Measurements from ENCODE around the gene PLA2G4E.

The PLA2G4E gene

DNA sequence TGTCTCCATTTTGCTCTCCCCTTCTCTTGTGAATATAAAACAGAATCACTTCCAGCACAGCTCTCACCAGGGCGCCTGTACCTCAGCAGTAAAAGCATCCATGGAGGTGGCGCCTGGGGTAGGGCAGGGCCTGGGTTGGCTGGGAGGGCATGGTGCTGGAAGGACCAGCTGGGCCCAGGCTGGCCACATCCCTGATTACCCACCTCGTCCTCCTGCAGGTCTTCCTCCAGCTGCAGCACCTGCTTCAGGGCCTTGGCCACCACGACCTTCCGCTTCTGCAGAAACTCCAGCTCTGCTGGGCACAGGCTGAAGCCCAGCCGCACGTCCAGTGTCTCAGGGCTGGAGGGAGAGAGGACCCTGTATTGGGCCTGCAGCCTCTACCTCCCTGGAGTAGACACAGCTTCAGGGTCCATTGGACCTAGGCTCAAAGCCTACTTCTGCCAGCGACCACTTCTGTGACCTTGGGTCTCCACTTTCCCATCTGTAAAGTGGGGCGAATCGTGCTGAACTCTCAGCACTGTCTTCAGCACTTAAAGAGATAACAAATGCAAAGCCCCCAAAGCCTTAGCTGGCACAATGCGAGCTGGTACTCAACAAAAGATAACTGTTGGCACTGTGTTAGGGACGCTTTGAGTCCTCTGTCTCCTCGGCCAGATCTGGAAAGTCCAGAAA lies 23.8 kb downstream of the PLA2G4E start:
- no peaks in the 10 kb centered on the region for H3K4me1 ChIP-seq (ENCODE audit: control insufficient read depth, insufficient read depth, low read length)
- no peaks in the 10 kb centered on the region for H3K9me3 ChIP-seq (ENCODE audit: control insufficient read depth, low read length)
- no peak for DNase-seq (ENCODE audit: low read depth)
- no peak overlapping the region for H3K4me3 ChIP-seq (ENCODE audit: low read length)
- peaks cover 34% of the 10 kb centered on the region for H3K27me3 ChIP-seq (replicated peaks; ENCODE audit: control insufficient read depth, insufficient read depth, low read length)
- no peak overlapping the region for H3K9ac ChIP-seq (ENCODE audit: low read length)
- H3K36me3 ChIP-seq (ENCODE audit: control insufficient read depth, insufficient read depth, low read length, severe bottlenecking): no peaks in the 10 kb centered on the region

DNA sequence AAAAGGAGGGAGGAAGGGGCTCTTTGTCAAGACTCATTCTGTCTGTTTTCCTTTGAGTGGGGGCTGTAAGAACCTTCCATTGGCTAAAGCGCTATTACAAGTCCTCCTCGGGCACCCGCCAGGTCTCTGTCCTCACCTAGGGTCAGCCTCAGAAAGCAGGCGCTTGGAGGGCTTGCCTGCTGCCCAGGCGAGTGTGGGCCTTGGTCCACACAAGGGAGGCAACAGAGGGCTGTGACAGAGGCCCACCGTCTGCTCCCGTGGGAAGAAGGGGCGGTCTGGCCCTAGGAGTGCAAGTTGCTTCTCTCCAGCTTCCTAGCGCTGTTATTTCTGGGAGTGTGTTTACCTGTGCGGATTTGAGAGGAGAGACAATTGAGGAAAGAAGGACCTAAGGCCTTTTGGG lies 24.5 kb downstream of the PLA2G4E start:
- no peak overlapping the region for H3K9ac ChIP-seq (ENCODE audit: low read length)
- H3K4me3 ChIP-seq (ENCODE audit: low read length): no peak overlapping the region
- H3K4me1 ChIP-seq (ENCODE audit: control insufficient read depth, insufficient read depth, low read length): no peaks in the 10 kb centered on the region
- DNase-seq (ENCODE audit: low read depth): no peak
- peaks cover 35% of the 10 kb centered on the region for H3K27me3 ChIP-seq (replicated peaks; ENCODE audit: control insufficient read depth, insufficient read depth, low read length)
- no peaks in the 10 kb centered on the region for H3K36me3 ChIP-seq (ENCODE audit: control insufficient read depth, insufficient read depth, low read length, severe bottlenecking)
- H3K9me3 ChIP-seq (ENCODE audit: control insufficient read depth, low read length): no peaks in the 10 kb centered on the region

DNA sequence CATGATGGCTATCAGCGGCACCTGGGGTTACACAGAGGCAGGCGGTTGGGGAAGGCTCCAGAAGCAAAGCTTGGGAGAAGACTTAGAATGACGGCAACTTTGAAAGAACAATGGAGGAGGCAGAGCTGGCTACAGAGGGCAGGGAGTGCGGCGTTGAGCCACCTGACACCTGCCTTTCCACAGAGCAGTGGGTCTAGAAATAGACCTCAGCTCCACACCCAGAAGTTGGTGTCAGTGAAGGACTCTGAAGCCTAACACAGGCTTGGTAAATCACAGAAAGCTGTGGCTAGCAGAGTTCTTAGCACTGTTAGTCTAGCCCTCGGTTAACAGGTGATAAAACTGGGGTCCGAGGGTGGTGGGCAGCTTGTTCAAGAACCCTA lies 25.4 kb downstream of the PLA2G4E start:
- H3K4me3 ChIP-seq (ENCODE audit: low read length): no peak overlapping the region
- H3K9ac ChIP-seq (ENCODE audit: low read length): no peak overlapping the region
- H3K4me1 ChIP-seq (ENCODE audit: control insufficient read depth, insufficient read depth, low read length): no peaks in the 10 kb centered on the region
- H3K9me3 ChIP-seq (ENCODE audit: control insufficient read depth, low read length): no peaks in the 10 kb centered on the region
- DNase-seq (ENCODE audit: low read depth): no peak
- peaks cover 26% of the 10 kb centered on the region for H3K27me3 ChIP-seq (replicated peaks; ENCODE audit: control insufficient read depth, insufficient read depth, low read length)
- H3K36me3 ChIP-seq (ENCODE audit: control insufficient read depth, insufficient read depth, low read length, severe bottlenecking): no peaks in the 10 kb centered on the region

DNA sequence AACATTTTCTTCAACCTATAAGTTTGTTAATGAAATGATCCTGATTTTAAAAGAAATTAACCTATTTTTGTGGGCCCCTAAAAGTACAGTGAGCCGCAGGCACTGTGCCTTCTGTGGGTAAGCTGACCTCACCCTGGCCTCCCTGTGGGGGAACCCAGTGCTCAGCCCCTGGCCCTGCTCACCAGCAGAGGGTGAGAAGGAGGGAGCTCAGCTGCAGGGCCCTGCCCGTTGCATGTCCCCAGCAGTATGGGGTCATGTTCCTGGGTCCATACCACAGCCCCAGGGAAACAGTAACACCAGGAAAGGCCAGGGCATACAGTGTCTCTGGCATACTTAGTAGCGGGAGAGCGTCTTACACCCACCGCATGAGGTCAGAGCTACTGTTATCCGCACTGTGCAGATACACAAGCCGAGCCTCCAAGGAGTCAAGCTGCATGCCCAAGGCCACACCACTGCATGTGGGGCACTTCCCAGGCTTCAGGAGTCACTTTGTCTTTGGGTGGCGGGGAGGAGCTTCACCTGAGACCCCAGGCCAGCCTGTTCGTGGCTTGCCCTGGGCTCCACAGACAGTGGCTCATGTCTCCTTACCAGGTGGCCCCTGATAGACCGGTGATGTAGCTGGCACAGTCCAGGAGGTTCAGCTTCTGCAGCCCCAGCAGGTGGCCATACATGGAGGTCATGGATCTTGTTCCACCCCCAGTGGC lies 25.9 kb downstream of the PLA2G4E start:
- no peaks in the 10 kb centered on the region for H3K9me3 ChIP-seq (ENCODE audit: control insufficient read depth, low read length)
- H3K36me3 ChIP-seq (ENCODE audit: control insufficient read depth, insufficient read depth, low read length, severe bottlenecking): no peaks in the 10 kb centered on the region
- DNase-seq (ENCODE audit: low read depth): no peak
- H3K9ac ChIP-seq (ENCODE audit: low read length): no peak overlapping the region
- H3K4me3 ChIP-seq (ENCODE audit: low read length): no peak overlapping the region
- H3K27me3 ChIP-seq (replicated peaks; ENCODE audit: control insufficient read depth, insufficient read depth, low read length): peaks cover 22% of the 10 kb centered on the region
- H3K4me1 ChIP-seq (ENCODE audit: control insufficient read depth, insufficient read depth, low read length): no peaks in the 10 kb centered on the region

DNA sequence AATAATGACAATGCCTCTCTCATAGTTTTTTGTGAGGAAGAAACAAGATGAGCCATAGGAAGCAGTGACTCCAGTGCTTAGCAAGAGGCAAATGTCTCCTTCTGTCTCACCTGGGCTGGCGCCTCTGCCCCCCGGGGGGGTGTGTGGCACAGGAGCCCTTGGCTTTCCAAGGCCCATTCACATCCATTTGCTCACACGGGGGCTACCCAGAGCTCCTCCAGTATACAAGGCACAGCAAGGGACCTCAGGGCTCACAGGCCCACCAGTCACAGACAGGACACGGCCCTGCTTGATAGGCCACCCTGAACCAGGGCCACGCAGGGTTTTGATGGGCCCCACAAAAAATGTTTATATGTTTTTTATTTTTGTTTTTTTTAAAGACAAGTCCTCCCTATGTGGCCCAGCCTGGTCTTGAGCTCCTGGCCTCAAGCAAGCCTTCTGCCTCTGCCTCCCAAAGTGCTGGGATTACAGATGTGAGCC lies 26.6 kb downstream of the PLA2G4E start:
- H3K4me1 ChIP-seq (ENCODE audit: control insufficient read depth, insufficient read depth, low read length): no peaks in the 10 kb centered on the region
- DNase-seq (ENCODE audit: low read depth): no peak
- H3K9ac ChIP-seq (ENCODE audit: low read length): no peak overlapping the region
- H3K9me3 ChIP-seq (ENCODE audit: control insufficient read depth, low read length): no peaks in the 10 kb centered on the region
- no peaks in the 10 kb centered on the region for H3K36me3 ChIP-seq (ENCODE audit: control insufficient read depth, insufficient read depth, low read length, severe bottlenecking)
- peaks cover 22% of the 10 kb centered on the region for H3K27me3 ChIP-seq (replicated peaks; ENCODE audit: control insufficient read depth, insufficient read depth, low read length)
- no peak overlapping the region for H3K4me3 ChIP-seq (ENCODE audit: low read length)

DNA sequence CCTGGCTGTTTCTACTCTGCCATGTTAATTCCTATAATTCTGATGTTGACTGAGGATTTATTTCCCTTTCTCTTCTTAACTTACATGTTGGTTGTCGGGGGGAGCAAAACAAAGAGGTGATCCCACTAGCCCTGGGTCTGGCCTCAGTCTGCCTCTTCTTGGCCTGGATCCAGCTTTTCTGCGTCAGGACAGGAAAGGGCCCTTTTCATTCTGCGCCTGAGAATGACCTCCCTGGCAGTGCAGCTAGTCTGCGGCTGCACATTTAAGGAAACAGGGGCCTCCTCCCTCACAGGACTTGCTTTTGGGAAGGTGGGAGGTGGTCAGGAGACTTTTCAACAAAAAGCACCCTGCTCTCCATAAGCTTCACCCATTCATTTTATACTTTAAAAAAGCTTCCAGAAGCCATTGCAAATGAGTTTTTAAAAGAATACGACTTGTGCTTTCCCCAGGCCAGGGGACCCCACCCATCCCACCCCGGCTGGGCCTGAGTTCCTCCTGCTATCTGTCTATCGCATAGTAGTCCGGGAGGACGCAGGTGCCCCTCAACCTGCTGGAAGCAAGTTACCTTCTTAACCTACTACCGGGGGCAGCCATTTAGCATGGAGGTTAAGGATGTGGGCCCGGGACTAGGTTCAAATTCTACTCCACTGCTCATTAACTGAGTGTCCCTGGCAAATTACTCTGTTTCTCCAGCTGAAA lies 27.2 kb downstream of the PLA2G4E start:
- no peaks in the 10 kb centered on the region for H3K36me3 ChIP-seq (ENCODE audit: control insufficient read depth, insufficient read depth, low read length, severe bottlenecking)
- H3K27me3 ChIP-seq (replicated peaks; ENCODE audit: control insufficient read depth, insufficient read depth, low read length): peaks cover 27% of the 10 kb centered on the region
- H3K4me1 ChIP-seq (ENCODE audit: control insufficient read depth, insufficient read depth, low read length): no peaks in the 10 kb centered on the region
- no peak overlapping the region for H3K4me3 ChIP-seq (ENCODE audit: low read length)
- no peak overlapping the region for H3K9ac ChIP-seq (ENCODE audit: low read length)
- no peak for DNase-seq (ENCODE audit: low read depth)
- no peaks in the 10 kb centered on the region for H3K9me3 ChIP-seq (ENCODE audit: control insufficient read depth, low read length)

DNA sequence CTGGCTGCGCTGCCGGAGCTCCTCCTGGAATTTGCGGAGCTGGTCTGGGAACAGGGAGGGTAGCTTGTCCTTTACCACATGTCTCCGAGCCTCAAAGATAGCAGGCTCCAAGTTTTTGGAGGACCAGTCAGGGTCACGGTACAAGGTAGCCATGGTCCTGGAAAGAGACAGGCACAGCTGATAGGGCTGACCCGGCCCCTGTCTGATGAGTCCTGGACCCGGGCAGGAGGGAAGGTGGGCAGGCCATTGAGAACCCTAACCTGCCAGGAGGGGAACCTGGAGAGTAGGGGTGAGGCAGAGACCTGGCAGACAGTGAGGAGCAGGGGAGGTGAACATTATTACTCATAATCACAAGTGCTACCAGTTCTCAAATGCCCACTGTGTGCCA lies 28.0 kb downstream of the PLA2G4E start:
- Histone ChIP-seq H3K4me1 (ENCODE audit: control insufficient read depth, insufficient read depth, low read length) (no peaks in the 10 kb centered on the region), H3K9me3 (ENCODE audit: control insufficient read depth, low read length) (no peaks in the 10 kb centered on the region), H3K36me3 (ENCODE audit: control insufficient read depth, insufficient read depth, low read length, severe bottlenecking) (no peaks in the 10 kb centered on the region), H3K4me3 (ENCODE audit: low read length) (no peak overlapping the region), H3K9ac (ENCODE audit: low read length) (no peak overlapping the region), H3K27me3 (replicated peaks; ENCODE audit: control insufficient read depth, insufficient read depth, low read length) (peaks cover 26% of the 10 kb centered on the region)
- no peak for DNase-seq (ENCODE audit: low read depth)

DNA sequence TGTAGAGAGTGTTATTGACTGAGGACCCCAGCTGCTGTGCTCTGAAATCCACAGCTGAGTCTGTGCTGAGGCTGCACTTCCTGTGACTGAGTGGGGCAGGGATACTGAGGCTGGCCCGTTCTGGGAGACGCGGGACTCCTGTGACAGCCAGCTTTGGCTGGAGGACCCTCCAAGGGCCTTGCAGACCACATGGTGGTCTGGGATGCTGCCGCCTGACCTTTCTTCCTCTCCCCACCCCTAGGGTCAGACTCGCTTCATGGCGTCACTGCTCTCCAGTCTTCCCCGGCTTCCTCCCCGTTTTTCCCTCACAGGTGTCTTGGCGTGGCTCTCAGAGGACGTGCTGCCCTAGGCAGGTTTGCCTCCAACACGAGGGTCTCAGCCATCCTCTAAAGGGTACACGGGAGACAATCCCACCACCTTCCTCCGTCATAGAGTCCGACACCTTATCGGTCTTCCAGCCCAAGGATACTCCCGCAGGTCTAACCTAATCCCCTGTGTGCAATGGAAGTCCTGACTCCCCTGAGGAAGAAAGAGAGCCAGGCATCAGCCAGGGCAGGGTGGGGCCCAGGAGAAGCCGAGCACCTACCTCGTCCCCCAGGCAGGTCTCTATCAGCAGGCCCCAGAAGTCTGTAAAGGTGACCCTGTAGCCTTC lies 28.6 kb downstream of the PLA2G4E start:
- H3K9ac ChIP-seq (ENCODE audit: low read length): no peak overlapping the region
- H3K4me3 ChIP-seq (ENCODE audit: low read length): no peak overlapping the region
- H3K4me1 ChIP-seq (ENCODE audit: control insufficient read depth, insufficient read depth, low read length): no peaks in the 10 kb centered on the region
- DNase-seq (ENCODE audit: low read depth): no peak
- no peaks in the 10 kb centered on the region for H3K9me3 ChIP-seq (ENCODE audit: control insufficient read depth, low read length)
- peaks cover 26% of the 10 kb centered on the region for H3K27me3 ChIP-seq (replicated peaks; ENCODE audit: control insufficient read depth, insufficient read depth, low read length)
- no peaks in the 10 kb centered on the region for H3K36me3 ChIP-seq (ENCODE audit: control insufficient read depth, insufficient read depth, low read length, severe bottlenecking)

DNA sequence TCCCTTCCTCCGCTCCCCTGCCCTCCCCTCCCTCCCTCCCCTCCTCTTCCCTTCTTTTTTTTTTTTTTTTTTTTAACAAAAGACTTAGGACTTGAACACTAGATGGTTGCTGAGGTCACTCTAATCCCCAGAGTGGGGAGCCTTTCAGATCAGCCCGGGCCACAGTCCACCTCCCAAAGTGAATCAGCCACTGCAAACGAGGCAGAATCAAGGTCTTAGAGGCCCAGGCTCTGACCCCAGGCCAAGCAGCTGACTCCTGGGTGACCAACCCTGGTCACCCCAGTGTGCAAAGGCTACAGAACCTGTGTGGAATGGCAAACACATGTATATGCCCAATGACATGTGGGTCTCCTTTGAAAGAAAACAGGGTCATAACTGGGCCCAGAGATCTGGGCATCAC lies 30.2 kb downstream of the PLA2G4E start:
- DNase-seq (ENCODE audit: low read depth): no peak
- Histone ChIP-seq H3K4me1 (ENCODE audit: control insufficient read depth, insufficient read depth, low read length) (no peaks in the 10 kb centered on the region), H3K9ac (ENCODE audit: low read length) (no peak overlapping the region), H3K9me3 (ENCODE audit: control insufficient read depth, low read length) (no peaks in the 10 kb centered on the region), H3K4me3 (ENCODE audit: low read length) (no peak overlapping the region), H3K36me3 (ENCODE audit: control insufficient read depth, insufficient read depth, low read length, severe bottlenecking) (no peaks in the 10 kb centered on the region), H3K27me3 (replicated peaks; ENCODE audit: control insufficient read depth, insufficient read depth, low read length) (peaks cover 30% of the 10 kb centered on the region)

DNA sequence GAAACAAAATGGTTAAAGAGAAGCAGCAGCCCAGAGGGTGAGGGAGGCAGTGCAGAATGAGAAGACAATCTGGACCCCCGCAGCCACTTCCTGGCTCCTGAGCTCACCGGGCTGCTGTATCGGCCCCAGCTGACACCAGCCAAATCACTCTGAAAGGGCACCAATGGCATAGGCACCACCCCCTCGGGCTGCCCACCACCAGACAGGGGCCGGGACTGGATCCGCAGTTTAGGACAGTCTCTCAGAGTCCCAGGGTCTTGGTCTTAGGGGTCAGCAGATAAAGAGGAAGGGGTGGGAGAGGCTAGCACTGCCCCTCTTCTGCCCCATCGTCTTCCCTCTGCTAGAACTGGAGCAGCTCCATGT lies 30.6 kb downstream of the PLA2G4E start:
- Histone ChIP-seq H3K27me3 (replicated peaks; ENCODE audit: control insufficient read depth, insufficient read depth, low read length) (peaks cover 30% of the 10 kb centered on the region), H3K9me3 (ENCODE audit: control insufficient read depth, low read length) (no peaks in the 10 kb centered on the region), H3K4me1 (ENCODE audit: control insufficient read depth, insufficient read depth, low read length) (no peaks in the 10 kb centered on the region), H3K9ac (ENCODE audit: low read length) (no peak overlapping the region), H3K36me3 (ENCODE audit: control insufficient read depth, insufficient read depth, low read length, severe bottlenecking) (no peaks in the 10 kb centered on the region), H3K4me3 (ENCODE audit: low read length) (no peak overlapping the region)
- no peak for DNase-seq (ENCODE audit: low read depth)

DNA sequence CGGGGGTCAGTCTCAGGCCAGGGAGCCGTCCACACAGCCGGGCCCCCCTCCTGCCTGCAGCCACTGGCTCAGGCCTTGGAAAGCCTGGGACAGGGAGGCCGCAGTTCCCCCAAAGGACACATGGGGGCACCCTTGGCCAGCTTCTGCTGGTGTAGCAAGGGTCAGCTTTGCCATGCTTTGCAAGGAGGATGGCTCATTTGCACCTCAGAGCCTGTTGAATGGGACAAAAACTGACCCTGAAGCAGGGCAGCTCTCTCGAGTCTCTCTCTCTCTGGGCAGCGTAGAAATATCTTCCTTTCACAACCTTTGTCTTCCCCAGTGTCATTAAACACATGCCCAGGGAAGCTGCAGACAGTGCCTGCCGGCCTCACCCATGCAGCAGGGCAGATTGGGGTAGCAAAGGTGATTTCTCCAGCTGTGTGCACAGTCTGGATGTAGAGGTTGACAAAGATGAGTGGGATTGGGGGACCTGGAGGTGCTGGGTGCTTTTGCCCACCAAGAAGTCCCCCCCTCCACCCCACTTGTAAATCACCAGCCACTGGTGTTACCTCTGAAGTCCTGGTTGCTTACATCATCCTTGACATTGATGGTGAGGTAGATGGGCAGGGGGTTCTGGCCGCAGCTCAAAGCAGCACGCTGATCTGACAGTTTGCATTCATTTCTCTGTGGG lies 31.1 kb downstream of the PLA2G4E start:
- peak; percentile 87 for DNase-seq (ENCODE audit: low read depth)

More for the DNA sequence above, 31.1 kb downstream of the PLA2G4E start:
- H3K36me3 ChIP-seq (ENCODE audit: control insufficient read depth, insufficient read depth, low read length, severe bottlenecking): no peaks in the 10 kb centered on the region
- no peaks in the 10 kb centered on the region for H3K4me1 ChIP-seq (ENCODE audit: control insufficient read depth, insufficient read depth, low read length)
- no peak overlapping the region for H3K4me3 ChIP-seq (ENCODE audit: low read length)
- H3K27me3 ChIP-seq (replicated peaks; ENCODE audit: control insufficient read depth, insufficient read depth, low read length): peaks cover 33% of the 10 kb centered on the region
- H3K9ac ChIP-seq (ENCODE audit: low read length): no peak overlapping the region
- H3K9me3 ChIP-seq (ENCODE audit: control insufficient read depth, low read length): no peaks in the 10 kb centered on the region

Measured in adipocyte (in vitro differentiated cells).